Esophagus muscularis mucosa (tissue), 3 donors: ENCODE data around the gene HMBS.

Experiments used
- POLR2A ChIP-seq: fragments of 450-650 bp; IDR thresholded peaks from one replicate; pipeline ENCODE4 v1.6.1; 2017; ENCODE audit warnings: antibody characterized with exemption, moderate library complexity, mild to moderate bottlenecking, low read depth
- TF ChIP-seq, protein P1 (sequence below), 3 experiments: fragments of 200-600 bp in 2 of 3; fragments of 450-650 bp in 1 of 3; sonication (generic) in 2 of 3; IDR thresholded peaks; one replicate each; pipeline ENCODE4 v1.5.1; 2017 to 2019; ENCODE audit warnings: antibody characterized with exemption in 3 of 3, mild to moderate bottlenecking in 2 of 3, moderate library complexity in 1 of 3

DNA sequence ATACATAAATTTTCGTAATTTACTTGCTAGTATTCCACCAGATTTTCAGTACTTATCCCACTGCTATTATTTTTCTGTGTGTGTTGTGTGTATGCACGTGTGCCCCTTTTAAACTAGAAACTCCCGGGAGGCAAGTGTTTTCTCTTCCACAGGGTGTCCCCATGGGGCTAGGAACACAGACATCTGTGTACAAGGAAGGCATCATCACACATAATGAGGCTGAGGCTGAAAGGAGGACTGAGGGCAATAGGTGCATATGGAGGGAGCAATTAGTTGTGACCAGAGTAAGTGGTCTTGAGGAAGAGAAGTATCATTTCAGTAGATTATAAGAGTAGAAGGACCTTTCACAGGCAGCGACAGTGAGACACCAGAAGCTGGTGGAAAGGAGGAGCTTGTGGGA lies 19.1 kb downstream of the HMBS start:
- TF ChIP-seq, protein P1, sequence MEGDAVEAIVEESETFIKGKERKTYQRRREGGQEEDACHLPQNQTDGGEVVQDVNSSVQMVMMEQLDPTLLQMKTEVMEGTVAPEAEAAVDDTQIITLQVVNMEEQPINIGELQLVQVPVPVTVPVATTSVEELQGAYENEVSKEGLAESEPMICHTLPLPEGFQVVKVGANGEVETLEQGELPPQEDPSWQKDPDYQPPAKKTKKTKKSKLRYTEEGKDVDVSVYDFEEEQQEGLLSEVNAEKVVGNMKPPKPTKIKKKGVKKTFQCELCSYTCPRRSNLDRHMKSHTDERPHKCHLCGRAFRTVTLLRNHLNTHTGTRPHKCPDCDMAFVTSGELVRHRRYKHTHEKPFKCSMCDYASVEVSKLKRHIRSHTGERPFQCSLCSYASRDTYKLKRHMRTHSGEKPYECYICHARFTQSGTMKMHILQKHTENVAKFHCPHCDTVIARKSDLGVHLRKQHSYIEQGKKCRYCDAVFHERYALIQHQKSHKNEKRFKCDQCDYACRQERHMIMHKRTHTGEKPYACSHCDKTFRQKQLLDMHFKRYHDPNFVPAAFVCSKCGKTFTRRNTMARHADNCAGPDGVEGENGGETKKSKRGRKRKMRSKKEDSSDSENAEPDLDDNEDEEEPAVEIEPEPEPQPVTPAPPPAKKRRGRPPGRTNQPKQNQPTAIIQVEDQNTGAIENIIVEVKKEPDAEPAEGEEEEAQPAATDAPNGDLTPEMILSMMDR (IDR thresholded peaks at IDR 0.05), result no peak
- TF ChIP-seq POLR2A, result no peak
